ENCODE measurements around the gene FARP2.
A peak's percentile ranks its signal among the peaks of the same experiment; 100 is the strongest.
"Not testable (repeated sequence)": the region's sequence is repeated elsewhere in the genome, so short reads cannot be mapped to it uniquely, and the experiment has no call there.

Gene FARP2

GRCh38 chr2:241317391-241317790 lies 38.7 kb upstream of the FARP2 start:
- H3K4me3 ChIP-seq (ENCODE audit: low read depth, low read length) = peak overlapping the region; percentile 81
- TF ChIP-seq CTCF (IDR thresholded peaks at IDR 0.05; ENCODE audit: low read depth, low read length) = no peak

- not testable (repeated sequence) for H3K4me3 ChIP-seq (ENCODE audit: low read depth, low read length)
These were observed 37.3 kb upstream of the FARP2 start for GRCh38 chr2:241318830-241319229.

GRCh38 chr2:241320394-241320793 lies 35.7 kb upstream of the FARP2 start:
- no peak for TF ChIP-seq CTCF (IDR thresholded peaks at IDR 0.05; ENCODE audit: low read depth, low read length)
- no peak overlapping the region for H3K4me3 ChIP-seq (ENCODE audit: low read depth, low read length)

GRCh38 chr2:241321033-241321432 lies 35.1 kb upstream of the FARP2 start:
- H3K4me3 ChIP-seq (ENCODE audit: low read depth, low read length) = no peak overlapping the region

GRCh38 chr2:241321886-241322285 lies 34.2 kb upstream of the FARP2 start:
- H3K4me3 ChIP-seq (ENCODE audit: low read depth, low read length) = no peak overlapping the region

More at GRCh38 chr2:241321033-241321432, 35.1 kb upstream of the FARP2 start:
- TF ChIP-seq CTCF (IDR thresholded peaks at IDR 0.05; ENCODE audit: low read depth, low read length) = no peak

GRCh38 chr2:241323778-241324177 lies 32.3 kb upstream of the FARP2 start:
- no peak for TF ChIP-seq CTCF (IDR thresholded peaks at IDR 0.05; ENCODE audit: low read depth, low read length)
- H3K4me3 ChIP-seq (ENCODE audit: low read depth, low read length) = no peak overlapping the region

More at GRCh38 chr2:241321886-241322285, 34.2 kb upstream of the FARP2 start:
- no peak for TF ChIP-seq CTCF (IDR thresholded peaks at IDR 0.05; ENCODE audit: low read depth, low read length)

- no peak for TF ChIP-seq CTCF (IDR thresholded peaks at IDR 0.05; ENCODE audit: low read depth, low read length)
- no peak overlapping the region for H3K4me3 ChIP-seq (ENCODE audit: low read depth, low read length)
These were observed 31.3 kb upstream of the FARP2 start for GRCh38 chr2:241324775-241325174.

GRCh38 chr2:241325257-241325656 lies 30.8 kb upstream of the FARP2 start:
- H3K4me3 ChIP-seq (ENCODE audit: low read depth, low read length) = no peak overlapping the region
- no peak for TF ChIP-seq CTCF (IDR thresholded peaks at IDR 0.05; ENCODE audit: low read depth, low read length)

Measured in WI38 (cell line).